Neural cell (in vitro differentiated cells): Measurements from ENCODE around the gene JAKMIP3. TPM values are rescaled to one million over a fixed set of nuclear protein-coding genes. Genes with fewer than 3 reads are reported as not detected.

Experiments
- polyA plus RNA-seq: library from polyadenylated mRNA; depleted of rRNA; stranded (reverse); fragments of >200 nt; gene quantifications from 2 replicates; pipeline ENCODE4 v1.2.3, GENCODE V29; 2014

The JAKMIP3 gene
- polyA plus RNA-seq, 1 donor from 2014 or later: 5.1 TPM

Other genes with a start within 250 kb of the JAKMIP3 start
- gene PPP2R2D, start 164.9 kb upstream of the JAKMIP3 start, polyA plus RNA-seq: 64.5 and 71.7 TPM in 2 replicates
- 77.1 and 95.9 TPM in 2 replicates for gene BNIP3, start 84.0 kb upstream of the JAKMIP3 start, polyA plus RNA-seq
- gene DPYSL4, start 121.0 kb downstream of the JAKMIP3 start, polyA plus RNA-seq: 116 and 143 TPM in 2 replicates
- gene STK32C, start 242.0 kb downstream of the JAKMIP3 start, polyA plus RNA-seq: 23.2 and 36.2 TPM in 2 replicates